Memory B cell (primary cell): ENCODE results near the gene ZMYM4.
"Not testable (repeated sequence)": the region's sequence is repeated elsewhere in the genome, so short reads cannot be mapped to it uniquely, and the experiment has no call there.

ENCODE experiments used
- ATAC-seq: fragments of 150-1000 bp; cut with Tn5 transposase; 2 replicates; pipeline ENCODE4 v1.10.0; 2021; ENCODE audit warnings: low read depth, mild to moderate bottlenecking, moderate library complexity
- DNase-seq, 2 donors: peaks; one replicate each; pipeline ENCODE4 v3.0.0; 2022; ENCODE audit warnings: low spot score in 2 of 2
- H3K27ac Mint-ChIP-seq: one replicate; pipeline ENCODE4 v1.8.0; 2022; ENCODE audit warnings: mild to moderate bottlenecking, moderate library complexity, mixed read lengths
- H3K27me3 Mint-ChIP-seq: one replicate; pipeline ENCODE4 v1.8.0; 2022; ENCODE audit warnings: mixed read lengths
- H3K36me3 Mint-ChIP-seq: one replicate; pipeline ENCODE4 v1.8.0; 2022; ENCODE audit warnings: mild to moderate bottlenecking, mixed read lengths
- H3K4me1 Mint-ChIP-seq: one replicate; pipeline ENCODE4 v1.8.0; 2022; ENCODE audit warnings: mixed read lengths
- H3K4me3 Mint-ChIP-seq: one replicate; pipeline ENCODE4 v1.8.0; 2022; ENCODE audit warnings: mild to moderate bottlenecking, moderate library complexity, mixed read lengths
- H3K9me3 Mint-ChIP-seq: one replicate; pipeline ENCODE4 v1.8.0; 2022; ENCODE audit warnings: mixed read lengths

The ZMYM4 gene

DNA sequence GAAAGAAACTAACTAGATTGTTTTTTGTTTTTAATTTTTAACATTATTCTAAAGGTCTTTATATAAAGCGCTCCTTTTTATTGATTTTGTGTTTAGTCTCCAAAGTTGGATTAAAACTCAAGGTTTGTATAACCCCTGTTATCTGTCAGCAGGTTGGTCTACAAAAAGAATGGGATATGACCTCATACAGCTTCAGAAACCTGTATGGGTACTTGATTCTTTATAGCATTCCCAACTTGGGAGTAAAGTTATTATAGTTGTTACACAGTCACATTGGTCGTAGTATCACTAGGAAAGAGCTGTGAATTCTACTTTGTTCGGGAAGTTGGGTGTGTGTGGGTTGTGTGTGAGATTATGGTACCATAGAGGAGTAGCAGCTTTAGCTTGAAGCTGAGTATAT, 52.4 kb downstream of the ZMYM4 start:
- H3K36me3 Mint-ChIP-seq, result peaks cover 10% of the 10 kb centered on the region
- no peak for DNase-seq
- H3K27ac Mint-ChIP-seq, result no peak overlapping the region
- no peaks in the 10 kb centered on the region for H3K9me3 Mint-ChIP-seq
- no peak overlapping the region for H3K4me3 Mint-ChIP-seq
- peaks cover 11% of the 10 kb centered on the region for H3K4me1 Mint-ChIP-seq
- H3K27me3 Mint-ChIP-seq, result no peaks in the 10 kb centered on the region
- no peak for ATAC-seq

DNA sequence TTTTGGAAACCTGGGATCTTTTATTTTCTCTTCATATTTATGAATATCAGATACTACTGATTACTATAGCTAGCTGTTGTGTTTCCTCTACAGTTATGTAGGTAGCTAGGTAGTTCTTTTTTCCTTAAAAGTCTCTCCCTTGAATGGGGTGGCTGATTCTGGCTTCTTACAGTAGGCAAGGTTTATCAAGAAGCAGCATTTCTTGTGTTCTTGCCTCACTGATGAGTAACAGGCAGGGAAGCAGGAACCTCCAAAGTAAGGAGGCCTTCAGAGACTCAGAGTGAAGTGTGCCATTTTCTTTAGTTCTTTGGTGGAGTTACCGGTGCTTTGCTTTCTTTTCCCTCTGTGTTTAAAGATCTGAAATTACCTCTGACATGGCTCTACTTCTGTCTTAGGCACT, 56.0 kb downstream of the ZMYM4 start:
- Mint-ChIP-seq H3K4me1 (peaks cover 7% of the 10 kb centered on the region), H3K4me3 (no peak overlapping the region), H3K27me3 (no peaks in the 10 kb centered on the region), H3K9me3 (no peaks in the 10 kb centered on the region), H3K27ac (no peak overlapping the region), H3K36me3 (peaks cover 8% of the 10 kb centered on the region)
- ATAC-seq (no peak), DNase-seq (no peak)

DNA sequence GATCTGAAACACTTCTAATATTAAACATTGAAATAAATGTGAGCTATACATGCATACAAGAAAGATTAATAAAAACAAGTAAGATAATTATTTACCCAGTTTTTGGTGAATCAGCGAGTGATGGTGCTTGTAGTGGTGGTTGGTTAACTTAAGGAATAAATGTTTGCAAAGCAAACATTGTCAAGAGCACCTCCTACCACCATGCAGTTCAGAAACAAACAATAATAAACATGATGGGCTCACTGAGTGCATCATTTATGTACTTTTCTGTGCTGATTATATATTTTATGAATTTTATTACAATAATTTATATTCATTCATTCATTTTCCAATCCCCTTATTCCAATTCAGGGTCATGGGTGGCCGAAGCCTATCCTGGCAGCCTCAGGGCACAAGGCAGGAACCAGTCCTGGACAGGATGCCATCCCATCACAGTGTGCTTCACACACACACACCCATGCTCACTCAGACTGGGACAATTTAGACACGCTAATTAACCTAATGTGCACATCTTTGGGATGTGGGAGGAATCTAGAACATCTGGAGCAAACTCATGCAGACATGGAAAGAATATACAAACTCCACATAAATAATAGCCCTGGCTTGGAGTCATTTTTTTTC, 57.8 kb downstream of the ZMYM4 start:
- Mint-ChIP-seq H3K36me3 (peaks cover 6% of the 10 kb centered on the region), H3K27ac (no peak overlapping the region), H3K9me3 (no peaks in the 10 kb centered on the region), H3K4me1 (peaks cover under 1% of the 10 kb centered on the region), H3K27me3 (no peaks in the 10 kb centered on the region), H3K4me3 (no peak overlapping the region)
- DNase-seq (no peak), ATAC-seq (no peak)

DNA sequence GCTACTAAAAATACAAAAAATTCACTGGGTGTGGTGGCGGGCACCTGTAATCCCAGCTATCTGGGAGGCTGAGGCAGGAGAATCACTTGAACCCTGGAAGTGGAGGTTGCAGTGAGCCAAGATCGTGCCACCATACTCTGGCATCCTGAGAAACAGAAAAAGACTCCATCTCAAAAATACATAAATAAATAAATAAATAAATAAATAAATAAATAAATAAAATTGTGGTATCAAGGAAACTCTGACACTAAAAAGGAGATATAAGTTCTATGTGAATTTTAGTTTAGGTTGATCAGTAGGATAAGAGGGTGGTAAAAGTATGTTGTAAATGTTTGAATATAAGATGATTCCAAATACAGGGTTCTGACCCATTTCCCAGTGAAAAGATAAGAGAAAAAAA, 63.1 kb downstream of the ZMYM4 start:
- not testable (repeated sequence) for DNase-seq, H3K4me1 Mint-ChIP-seq, ATAC-seq, H3K27me3 Mint-ChIP-seq, H3K36me3 Mint-ChIP-seq, H3K4me3 Mint-ChIP-seq, H3K9me3 Mint-ChIP-seq, H3K27ac Mint-ChIP-seq

DNA sequence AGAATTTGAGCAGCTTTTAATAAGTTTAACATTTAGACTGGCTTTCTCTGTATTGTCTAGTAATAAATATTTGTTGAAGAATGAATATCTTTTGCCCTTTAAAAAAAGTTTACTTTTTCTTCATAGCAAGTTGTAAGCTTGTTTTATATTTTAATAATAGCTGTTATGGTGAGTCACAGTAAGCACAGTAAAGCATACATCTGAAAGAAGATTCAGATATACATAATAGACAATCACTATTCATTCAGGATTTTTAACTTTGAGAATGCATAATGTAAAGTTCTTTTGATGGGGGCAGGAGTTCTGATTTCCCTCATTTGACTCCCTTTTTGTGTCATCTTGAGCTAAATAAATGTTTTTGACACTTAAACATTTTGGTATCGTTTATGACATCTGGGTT, 66.0 kb downstream of the ZMYM4 start:
- no peak overlapping the region for H3K4me3 Mint-ChIP-seq
- no peaks in the 10 kb centered on the region for H3K27me3 Mint-ChIP-seq
- no peak for ATAC-seq
- peaks cover 8% of the 10 kb centered on the region for H3K36me3 Mint-ChIP-seq
- no peaks in the 10 kb centered on the region for H3K9me3 Mint-ChIP-seq
- no peak overlapping the region for H3K27ac Mint-ChIP-seq
- peaks cover 4% of the 10 kb centered on the region for H3K4me1 Mint-ChIP-seq
- DNase-seq, result no peak

DNA sequence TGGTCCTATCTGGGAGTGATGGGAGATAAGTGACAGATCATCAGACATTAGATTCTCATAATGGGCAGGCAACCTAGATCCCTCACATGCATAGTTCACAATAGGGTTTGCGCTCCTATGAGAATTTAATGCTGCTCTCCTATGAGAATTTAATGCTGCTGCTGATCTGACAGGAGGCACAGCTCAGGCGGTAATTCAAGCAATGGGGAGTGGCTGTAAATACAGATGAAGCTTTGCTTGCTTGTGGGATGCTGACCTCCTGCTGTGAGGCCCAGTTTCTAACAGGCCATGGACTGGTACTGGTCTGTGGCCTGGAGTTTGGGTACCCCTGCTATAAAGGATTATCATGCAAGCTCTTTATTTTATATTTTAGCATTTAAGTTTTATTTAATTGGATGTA, 72.0 kb downstream of the ZMYM4 start:
- Mint-ChIP-seq H3K27me3 (no peaks in the 10 kb centered on the region), H3K4me3 (no peak overlapping the region), H3K27ac (no peak overlapping the region), H3K36me3 (peaks cover 7% of the 10 kb centered on the region), H3K4me1 (peaks cover 4% of the 10 kb centered on the region), H3K9me3 (no peaks in the 10 kb centered on the region)
- ATAC-seq (no peak), DNase-seq (no peak)

DNA sequence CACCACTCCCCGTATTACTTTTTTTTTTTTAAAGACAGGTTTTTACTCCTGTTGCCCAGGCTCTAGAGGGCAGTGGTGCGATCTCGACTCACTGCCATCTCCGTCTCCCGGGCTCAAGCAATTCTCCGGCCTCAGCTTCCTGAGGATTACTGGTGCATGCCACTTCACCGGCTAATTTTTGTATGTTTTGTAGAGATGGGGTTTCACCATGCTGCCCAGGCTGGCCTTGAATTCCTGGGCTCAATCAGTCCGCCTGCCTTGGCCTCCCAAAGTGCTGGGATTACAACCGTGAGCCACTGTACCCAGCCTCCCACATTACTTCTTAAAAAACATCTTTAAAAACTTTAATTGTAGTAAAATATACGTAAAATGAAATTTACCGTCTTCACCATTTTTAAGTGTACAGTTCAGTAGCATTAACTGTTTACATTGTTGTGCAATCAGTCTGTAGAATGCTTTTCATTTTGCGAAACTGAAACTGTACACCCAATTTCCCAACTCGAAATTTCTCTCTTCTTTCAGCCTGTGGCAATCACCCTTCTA, 77.0 kb downstream of the ZMYM4 start:
- H3K4me1 Mint-ChIP-seq, result peaks cover 4% of the 10 kb centered on the region
- no peak for DNase-seq
- no peak overlapping the region for H3K27ac Mint-ChIP-seq
- no peak overlapping the region for H3K4me3 Mint-ChIP-seq
- H3K27me3 Mint-ChIP-seq, result no peaks in the 10 kb centered on the region
- peaks cover 3% of the 10 kb centered on the region for H3K36me3 Mint-ChIP-seq
- ATAC-seq, result no peak
- no peaks in the 10 kb centered on the region for H3K9me3 Mint-ChIP-seq

DNA sequence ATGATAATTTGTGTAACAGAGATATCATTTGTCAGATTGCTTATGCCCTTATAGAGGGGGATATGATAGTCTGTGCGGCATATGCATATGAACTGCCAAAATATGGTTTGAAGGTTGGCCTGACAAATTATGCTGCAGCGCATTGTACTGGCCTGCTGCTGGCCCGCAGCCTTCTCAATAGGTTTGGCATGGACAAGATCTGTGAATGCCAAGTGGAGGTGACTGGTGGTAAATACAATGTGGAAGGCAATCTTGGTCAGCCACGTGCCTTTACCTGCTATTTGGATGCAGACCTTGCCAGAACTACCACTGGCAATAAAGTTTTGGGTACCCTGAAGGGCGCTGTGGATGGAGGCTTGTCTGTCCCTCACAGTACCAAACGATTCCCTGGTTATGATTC, 82.4 kb downstream of the ZMYM4 start:
- Mint-ChIP-seq H3K27ac (no peak overlapping the region), H3K4me3 (no peak overlapping the region), H3K27me3 (no peaks in the 10 kb centered on the region), H3K4me1 (peaks cover 3% of the 10 kb centered on the region), H3K9me3 (no peaks in the 10 kb centered on the region), H3K36me3 (peaks cover 19% of the 10 kb centered on the region)
- no peak for DNase-seq
- no peak for ATAC-seq

DNA sequence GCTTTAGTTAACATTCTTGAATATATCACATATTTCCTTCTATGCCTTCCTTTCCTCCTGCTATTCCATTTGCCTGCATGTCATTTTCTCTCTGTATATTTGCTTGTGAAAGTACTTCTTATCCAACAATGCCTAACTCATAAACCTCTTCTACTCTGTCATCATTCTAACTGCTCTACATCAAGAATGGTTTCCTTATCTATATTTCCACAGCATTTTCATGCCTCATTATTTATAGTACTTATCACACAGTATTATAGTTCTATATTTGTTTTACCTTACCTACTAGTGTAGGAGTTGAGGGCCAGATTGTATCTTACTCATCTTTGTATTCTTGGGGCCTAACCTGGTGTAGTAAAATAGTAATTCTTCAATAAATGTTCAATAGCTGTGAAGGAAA, 91.5 kb downstream of the ZMYM4 start:
- Mint-ChIP-seq H3K4me3 (no peak overlapping the region), H3K27ac (no peak overlapping the region), H3K9me3 (no peaks in the 10 kb centered on the region), H3K36me3 (peaks cover 35% of the 10 kb centered on the region), H3K4me1 (peaks cover 17% of the 10 kb centered on the region), H3K27me3 (no peaks in the 10 kb centered on the region)
- ATAC-seq, result no peak
- no peak for DNase-seq

DNA sequence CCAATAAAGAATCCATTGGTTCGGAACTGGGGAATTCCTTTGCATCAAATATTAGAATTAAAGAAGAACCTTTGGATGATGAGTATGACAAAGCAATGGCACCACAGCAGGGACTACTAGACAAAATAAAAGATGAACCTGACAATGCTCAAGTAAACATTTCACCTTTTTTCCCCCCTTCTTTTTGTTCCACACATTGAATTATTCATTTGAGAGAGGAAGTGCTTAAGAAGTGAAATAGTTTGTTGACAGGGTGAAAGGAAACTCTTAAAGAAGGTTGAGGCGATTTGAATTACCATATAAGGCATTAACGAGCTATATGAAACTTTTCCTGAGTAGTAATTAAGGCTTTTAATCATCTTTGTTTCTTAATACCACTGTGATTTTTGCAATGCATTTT, 93.1 kb downstream of the ZMYM4 start:
- H3K4me1 Mint-ChIP-seq, result peaks cover 17% of the 10 kb centered on the region
- H3K9me3 Mint-ChIP-seq, result no peaks in the 10 kb centered on the region
- peaks cover 30% of the 10 kb centered on the region for H3K36me3 Mint-ChIP-seq
- ATAC-seq (no peak), DNase-seq (no peak)
- no peak overlapping the region for H3K4me3 Mint-ChIP-seq
- no peaks in the 10 kb centered on the region for H3K27me3 Mint-ChIP-seq
- H3K27ac Mint-ChIP-seq, result peak overlapping the region; percentile 32

DNA sequence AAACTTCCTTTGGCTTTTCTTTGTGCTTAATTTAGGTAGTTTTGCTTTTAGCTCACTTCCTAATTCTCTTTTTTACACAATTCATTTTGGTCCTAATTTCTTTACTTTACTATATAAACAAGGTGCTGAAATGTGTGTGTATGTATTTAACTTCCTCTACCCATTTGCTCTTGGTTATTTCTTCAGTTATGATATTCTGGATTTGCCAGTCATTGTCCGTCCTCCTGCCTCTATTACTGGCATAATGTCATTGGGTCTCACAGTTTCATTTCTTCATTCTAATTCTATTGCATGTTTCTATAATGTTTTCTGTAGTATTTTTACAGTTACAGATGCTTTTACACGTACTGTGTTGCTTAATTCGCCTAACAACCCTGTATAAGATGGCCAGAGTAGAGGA, 96.2 kb downstream of the ZMYM4 start:
- ATAC-seq, result no peak
- Mint-ChIP-seq H3K4me3 (no peak overlapping the region), H3K27ac (no peak overlapping the region)

DNA sequence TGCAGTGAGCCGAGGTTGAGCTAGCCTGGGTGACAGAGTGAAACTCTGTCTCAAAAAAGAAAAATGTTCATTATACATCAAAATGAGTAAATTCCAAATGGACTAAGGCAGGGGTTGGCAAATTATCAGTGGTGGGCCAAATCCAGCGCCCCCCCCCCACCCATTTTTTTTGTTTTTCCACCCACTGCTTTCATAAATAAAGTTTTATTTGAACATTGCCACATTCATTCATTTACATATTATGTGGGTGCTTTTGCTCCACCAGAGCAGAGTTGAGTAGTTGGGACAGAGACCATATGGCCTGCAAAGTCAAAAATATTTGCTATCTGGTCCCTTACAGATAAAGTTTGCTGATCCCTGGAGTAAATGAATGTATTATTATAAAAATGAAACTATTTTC, 99.4 kb downstream of the ZMYM4 start:
- no peak for ATAC-seq

More for the DNA sequence above, 96.2 kb downstream of the ZMYM4 start:
- DNase-seq, result no peak
- Mint-ChIP-seq H3K36me3 (peaks cover 28% of the 10 kb centered on the region), H3K4me1 (peaks cover 17% of the 10 kb centered on the region), H3K9me3 (no peaks in the 10 kb centered on the region), H3K27me3 (no peaks in the 10 kb centered on the region)

DNA sequence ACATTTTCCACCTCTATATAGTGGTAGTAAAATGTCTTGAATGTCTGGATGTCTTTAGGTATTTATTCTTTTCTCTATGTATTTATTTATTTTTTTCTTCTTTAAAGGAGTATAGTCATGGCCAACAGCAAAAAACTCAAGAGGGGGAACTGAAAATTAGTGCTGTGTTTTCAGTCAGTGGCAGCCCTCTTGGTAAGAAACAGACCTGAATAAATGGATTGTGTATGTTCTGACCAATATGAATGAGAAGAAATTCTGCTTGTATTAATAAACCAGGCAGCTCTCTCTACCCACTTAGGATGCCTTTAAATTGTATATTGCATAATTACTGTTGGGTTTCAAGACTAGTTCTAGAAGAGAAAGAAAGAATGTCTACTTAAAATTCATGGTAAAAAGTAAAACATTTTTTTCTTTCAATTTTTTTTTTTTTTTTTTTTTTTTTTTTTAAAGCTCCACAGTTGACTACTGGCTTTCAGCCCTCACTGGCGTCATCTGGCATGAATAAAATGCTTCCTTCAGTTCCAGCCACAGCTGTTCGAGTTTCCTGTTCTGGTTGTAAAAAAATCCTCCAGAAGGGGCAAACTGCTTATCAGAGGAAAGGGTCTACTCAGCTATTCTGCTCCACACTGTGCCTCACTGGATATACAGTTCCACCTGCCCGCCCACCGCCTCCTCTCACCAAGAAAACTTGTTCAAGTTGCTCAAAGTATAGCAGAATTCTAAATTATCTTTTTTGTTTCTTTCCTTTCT, 101.6 kb downstream of the ZMYM4 start:
- H3K27ac Mint-ChIP-seq, result no peak overlapping the region
- ATAC-seq (no peak), DNase-seq (no peak)
- H3K4me3 Mint-ChIP-seq, result no peak overlapping the region
- no peaks in the 10 kb centered on the region for H3K27me3 Mint-ChIP-seq
- no peaks in the 10 kb centered on the region for H3K4me1 Mint-ChIP-seq
- peaks cover 8% of the 10 kb centered on the region for H3K36me3 Mint-ChIP-seq
- no peaks in the 10 kb centered on the region for H3K9me3 Mint-ChIP-seq

More for the DNA sequence above, 99.4 kb downstream of the ZMYM4 start:
- H3K36me3 Mint-ChIP-seq, result peaks cover 15% of the 10 kb centered on the region
- H3K4me1 Mint-ChIP-seq, result peaks cover 17% of the 10 kb centered on the region
- H3K9me3 Mint-ChIP-seq, result no peaks in the 10 kb centered on the region
- DNase-seq, result no peak
- H3K4me3 Mint-ChIP-seq, result no peak overlapping the region
- H3K27ac Mint-ChIP-seq, result no peak overlapping the region
- no peaks in the 10 kb centered on the region for H3K27me3 Mint-ChIP-seq

DNA sequence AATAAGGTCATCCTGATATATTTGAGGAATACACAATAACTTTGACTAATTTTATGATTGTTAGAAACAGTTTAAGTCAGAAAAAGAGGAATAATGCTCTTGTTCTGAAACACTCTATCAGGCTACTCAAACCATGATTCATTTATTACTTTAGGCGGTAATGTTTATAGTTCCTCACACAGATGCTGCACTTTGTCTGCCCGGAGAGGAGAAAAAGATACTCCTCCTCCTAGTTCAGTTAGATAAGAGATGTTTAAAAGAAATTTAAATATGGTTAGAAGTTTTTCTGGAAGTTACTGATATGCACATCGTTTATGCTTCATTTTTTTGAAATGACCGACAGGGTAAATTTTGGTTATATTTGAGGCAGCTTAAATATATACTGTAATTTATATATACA, 103.0 kb downstream of the ZMYM4 start:
- Mint-ChIP-seq H3K27me3 (no peaks in the 10 kb centered on the region), H3K4me1 (no peaks in the 10 kb centered on the region), H3K9me3 (no peaks in the 10 kb centered on the region), H3K4me3 (no peak overlapping the region), H3K36me3 (peaks cover 9% of the 10 kb centered on the region), H3K27ac (no peak overlapping the region)
- DNase-seq (no peak), ATAC-seq (no peak)

DNA sequence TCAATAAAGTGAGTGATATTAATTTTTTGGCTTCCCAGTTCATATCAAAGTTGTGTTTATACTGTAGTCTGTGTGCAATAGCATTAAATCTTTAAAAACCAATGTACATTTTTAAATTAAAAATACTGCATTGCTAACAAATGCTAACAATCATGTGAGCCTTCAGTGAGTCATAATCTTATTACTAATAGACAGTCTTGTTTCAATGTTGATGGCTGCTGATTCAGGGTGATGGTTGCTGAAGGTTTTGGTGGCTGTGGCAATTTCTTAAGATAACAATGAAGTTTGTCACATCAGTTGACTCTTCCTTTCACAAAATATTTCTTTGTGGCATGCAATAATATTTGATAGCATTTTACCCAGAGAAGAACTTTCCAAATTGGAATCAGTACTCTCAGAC, 109.0 kb downstream of the ZMYM4 start:
- no peak overlapping the region for H3K27ac Mint-ChIP-seq
- no peaks in the 10 kb centered on the region for H3K4me1 Mint-ChIP-seq
- ATAC-seq, result no peak
- DNase-seq, result no peak
- H3K27me3 Mint-ChIP-seq, result no peaks in the 10 kb centered on the region
- peaks cover 9% of the 10 kb centered on the region for H3K36me3 Mint-ChIP-seq
- no peaks in the 10 kb centered on the region for H3K9me3 Mint-ChIP-seq
- H3K4me3 Mint-ChIP-seq, result no peak overlapping the region
